Memory B cell (primary cell): ENCODE measurements around the gene SCN2B.
"Not testable (repeated sequence)": the region's sequence is repeated elsewhere in the genome, so short reads cannot be mapped to it uniquely, and the experiment has no call there.

Experiments used
- ATAC-seq: fragments of 150-1000 bp; cut with Tn5 transposase; 2 replicates; pipeline ENCODE4 v1.10.0; 2021; ENCODE audit warnings: low read depth, mild to moderate bottlenecking, moderate library complexity
- DNase-seq, 2 donors: peaks; one replicate each; pipeline ENCODE4 v3.0.0; 2022; ENCODE audit warnings: low spot score in 2 of 2
- H3K27ac Mint-ChIP-seq: one replicate; pipeline ENCODE4 v1.8.0; 2022; ENCODE audit warnings: mild to moderate bottlenecking, moderate library complexity, mixed read lengths
- H3K27me3 Mint-ChIP-seq: one replicate; pipeline ENCODE4 v1.8.0; 2022; ENCODE audit warnings: mixed read lengths
- H3K36me3 Mint-ChIP-seq: one replicate; pipeline ENCODE4 v1.8.0; 2022; ENCODE audit warnings: mild to moderate bottlenecking, mixed read lengths
- H3K4me1 Mint-ChIP-seq: one replicate; pipeline ENCODE4 v1.8.0; 2022; ENCODE audit warnings: mixed read lengths
- H3K4me3 Mint-ChIP-seq: one replicate; pipeline ENCODE4 v1.8.0; 2022; ENCODE audit warnings: mild to moderate bottlenecking, moderate library complexity, mixed read lengths
- H3K9me3 Mint-ChIP-seq: one replicate; pipeline ENCODE4 v1.8.0; 2022; ENCODE audit warnings: mixed read lengths

The SCN2B gene

GRCh38 chr11:118200497-118200896 lies 24.1 kb upstream of the SCN2B start:
- no peaks in the 10 kb centered on the region for H3K9me3 Mint-ChIP-seq
- no peak overlapping the region for H3K4me3 Mint-ChIP-seq
- H3K27ac Mint-ChIP-seq = no peak overlapping the region
- ATAC-seq (no peak), DNase-seq (no peak)
- no peaks in the 10 kb centered on the region for H3K27me3 Mint-ChIP-seq
- peaks cover 3% of the 10 kb centered on the region for H3K4me1 Mint-ChIP-seq
- no peaks in the 10 kb centered on the region for H3K36me3 Mint-ChIP-seq

- peaks cover 3% of the 10 kb centered on the region for H3K4me1 Mint-ChIP-seq
- DNase-seq (no peak), ATAC-seq (no peak)
- no peak overlapping the region for H3K4me3 Mint-ChIP-seq
- H3K9me3 Mint-ChIP-seq = no peaks in the 10 kb centered on the region
- no peak overlapping the region for H3K27ac Mint-ChIP-seq
- H3K36me3 Mint-ChIP-seq = no peaks in the 10 kb centered on the region
- no peaks in the 10 kb centered on the region for H3K27me3 Mint-ChIP-seq
Measured at GRCh38 chr11:118199135-118199534, 22.7 kb upstream of the SCN2B start.

- peak; percentile 96 for ATAC-seq
- Mint-ChIP-seq H3K27ac (no peak overlapping the region), H3K4me1 (peaks cover 3% of the 10 kb centered on the region), H3K36me3 (no peaks in the 10 kb centered on the region), H3K9me3 (no peaks in the 10 kb centered on the region), H3K27me3 (no peaks in the 10 kb centered on the region), H3K4me3 (peak overlapping the region; percentile 9)
- DNase-seq = peak; percentile 73 to 79
Measured at GRCh38 chr11:118198370-118198769, 21.9 kb upstream of the SCN2B start.

- DNase-seq (no peak), ATAC-seq (no peak)
- peaks cover 5% of the 10 kb centered on the region for H3K9me3 Mint-ChIP-seq
- peaks cover 2% of the 10 kb centered on the region for H3K36me3 Mint-ChIP-seq
- H3K4me3 Mint-ChIP-seq = no peak overlapping the region
- H3K4me1 Mint-ChIP-seq = peaks cover 5% of the 10 kb centered on the region
- no peak overlapping the region for H3K27ac Mint-ChIP-seq
- H3K27me3 Mint-ChIP-seq = peaks cover 7% of the 10 kb centered on the region
Measured at GRCh38 chr11:118194835-118195627, 18.6 kb upstream of the SCN2B start.

GRCh38 chr11:118193910-118194566 lies 17.6 kb upstream of the SCN2B start:
- ATAC-seq (no peak), DNase-seq (no peak)
- no peak overlapping the region for H3K4me3 Mint-ChIP-seq
- peaks cover 5% of the 10 kb centered on the region for H3K9me3 Mint-ChIP-seq
- peaks cover 5% of the 10 kb centered on the region for H3K4me1 Mint-ChIP-seq
- H3K27ac Mint-ChIP-seq = no peak overlapping the region
- peaks cover 12% of the 10 kb centered on the region for H3K27me3 Mint-ChIP-seq
- H3K36me3 Mint-ChIP-seq = peaks cover 2% of the 10 kb centered on the region

GRCh38 chr11:118192817-118193216 lies 16.4 kb upstream of the SCN2B start:
- not testable (repeated sequence) for H3K36me3 Mint-ChIP-seq, ATAC-seq, H3K27ac Mint-ChIP-seq, DNase-seq, H3K9me3 Mint-ChIP-seq, H3K4me3 Mint-ChIP-seq, H3K4me1 Mint-ChIP-seq
- H3K27me3 Mint-ChIP-seq = peaks cover 13% of the 10 kb centered on the region

GRCh38 chr11:118190942-118191506 lies 14.6 kb upstream of the SCN2B start:
- peaks cover 19% of the 10 kb centered on the region for H3K27me3 Mint-ChIP-seq
- not testable (repeated sequence) for H3K9me3 Mint-ChIP-seq, H3K4me3 Mint-ChIP-seq, DNase-seq, H3K27ac Mint-ChIP-seq, H3K4me1 Mint-ChIP-seq, ATAC-seq, H3K36me3 Mint-ChIP-seq

GRCh38 chr11:118186346-118187107 lies 10.1 kb upstream of the SCN2B start:
- no peaks in the 10 kb centered on the region for H3K4me1 Mint-ChIP-seq
- H3K27ac Mint-ChIP-seq = no peak overlapping the region
- DNase-seq (no peak), ATAC-seq (no peak)
- H3K4me3 Mint-ChIP-seq = no peak overlapping the region
- peaks cover 3% of the 10 kb centered on the region for H3K9me3 Mint-ChIP-seq
- H3K27me3 Mint-ChIP-seq = peaks cover 32% of the 10 kb centered on the region
- no peaks in the 10 kb centered on the region for H3K36me3 Mint-ChIP-seq

GRCh38 chr11:118184784-118185579 lies 8.5 kb upstream of the SCN2B start:
- no peak for ATAC-seq
- Mint-ChIP-seq H3K4me3 (no peak overlapping the region), H3K9me3 (no peaks in the 10 kb centered on the region), H3K4me1 (no peaks in the 10 kb centered on the region), H3K36me3 (no peaks in the 10 kb centered on the region), H3K27me3 (peaks cover 26% of the 10 kb centered on the region), H3K27ac (no peak overlapping the region)
- DNase-seq = no peak

- peaks cover 26% of the 10 kb centered on the region for H3K27me3 Mint-ChIP-seq
- H3K36me3 Mint-ChIP-seq, H3K4me1 Mint-ChIP-seq, ATAC-seq, H3K27ac Mint-ChIP-seq, H3K9me3 Mint-ChIP-seq, DNase-seq, H3K4me3 Mint-ChIP-seq: not testable (repeated sequence)
Measured at GRCh38 chr11:118183691-118184090, 7.3 kb upstream of the SCN2B start.

GRCh38 chr11:118180300-118180703 lies 3.9 kb upstream of the SCN2B start:
- Mint-ChIP-seq H3K4me1 (peaks cover 3% of the 10 kb centered on the region), H3K27me3 (peaks cover 25% of the 10 kb centered on the region), H3K27ac (no peak overlapping the region), H3K4me3 (no peak overlapping the region), H3K9me3 (no peaks in the 10 kb centered on the region), H3K36me3 (no peaks in the 10 kb centered on the region)
- DNase-seq = no peak
- ATAC-seq = peak; percentile 48

- Mint-ChIP-seq H3K4me1 (peaks cover 3% of the 10 kb centered on the region), H3K27ac (no peak overlapping the region), H3K36me3 (no peaks in the 10 kb centered on the region), H3K9me3 (no peaks in the 10 kb centered on the region), H3K27me3 (peaks cover 14% of the 10 kb centered on the region), H3K4me3 (no peak overlapping the region)
- ATAC-seq (no peak), DNase-seq (no peak)
Measured at GRCh38 chr11:118176778-118177134, 317 bp upstream of the SCN2B start.
